Suppressor macrophage treated with lipopolysaccharide for 4 hours (primary cell): Measurements from ENCODE around the gene LRTM1.

Source experiments
- DNase-seq: peaks from one replicate; pipeline ENCODE4 v3.0.0-alpha.2; 2020

The LRTM1 gene

DNA sequence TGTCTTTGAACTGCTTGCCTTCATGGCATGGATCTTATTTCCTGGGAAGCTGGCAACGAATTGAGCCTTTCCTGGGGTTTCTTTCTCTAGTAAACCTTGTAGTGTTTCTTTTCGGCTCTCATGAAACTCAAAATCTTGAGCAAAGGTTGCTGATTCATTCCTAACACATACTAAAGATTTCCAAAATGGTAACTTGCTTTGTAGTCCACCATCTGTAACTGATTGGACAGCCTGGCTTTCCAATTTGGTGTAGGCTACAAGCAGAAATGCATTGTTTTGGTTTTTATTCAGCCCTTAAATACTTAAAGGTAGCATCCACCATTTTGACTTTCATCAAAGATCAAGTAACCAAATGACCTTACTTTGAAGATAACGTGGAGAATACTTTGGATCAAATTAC is 38.1 kb downstream of the LRTM1 start:
- no peak for DNase-seq

DNA sequence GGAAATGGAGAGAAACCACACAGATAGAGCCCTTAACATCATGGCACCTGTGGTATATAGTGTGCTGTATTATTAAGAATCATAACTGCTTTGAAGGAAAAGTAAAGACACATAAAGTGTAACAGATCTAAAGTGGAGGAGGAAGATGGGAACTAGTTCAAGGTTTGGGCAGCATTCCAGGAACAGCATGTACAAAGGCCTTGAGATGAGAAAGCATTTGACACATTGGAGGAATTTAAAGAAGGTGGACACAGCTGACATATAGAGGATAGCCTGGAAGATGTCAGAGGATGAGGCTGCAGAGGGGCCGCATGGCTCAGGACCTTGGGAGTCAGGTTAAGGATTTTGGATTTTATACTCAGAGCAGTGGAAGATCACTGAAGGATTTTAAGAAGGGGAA is 39.0 kb downstream of the LRTM1 start:
- DNase-seq: no peak

- no peak for DNase-seq
These were observed 39.7 kb downstream of the LRTM1 start for GRCh38 chr3:54888162-54888561.

DNA sequence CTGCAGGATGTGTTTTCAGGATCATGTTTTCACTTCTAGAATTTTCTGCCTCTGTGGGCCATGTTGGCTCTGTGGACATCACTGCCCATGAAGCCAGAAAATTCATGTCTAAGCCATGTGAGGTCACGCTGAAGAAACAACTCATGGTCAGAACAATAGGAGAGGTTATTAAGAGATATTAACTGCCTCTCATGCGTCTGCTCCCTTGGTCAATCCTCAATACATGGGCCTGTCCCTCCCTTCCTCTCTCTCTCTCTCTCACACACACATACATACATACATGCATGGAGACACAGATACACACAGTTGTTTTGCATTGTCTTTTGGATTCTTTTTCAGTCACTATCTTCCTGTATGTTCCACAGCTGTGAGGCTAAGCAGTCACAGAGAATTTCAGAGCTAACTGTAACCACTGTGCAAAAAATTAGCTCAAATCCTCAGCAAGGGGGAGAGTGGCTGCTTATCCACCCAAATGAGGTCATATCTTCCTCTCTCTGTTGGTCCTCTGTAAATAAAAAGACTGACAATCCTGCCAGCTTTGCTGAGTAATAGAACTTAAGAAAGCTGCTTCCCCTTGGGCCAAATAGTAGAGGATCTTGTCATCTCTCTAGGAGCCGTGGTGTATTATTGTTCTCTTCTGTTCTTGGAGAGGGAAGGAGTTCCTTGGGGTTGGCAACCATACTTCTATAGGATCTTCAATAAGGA is 45.6 kb downstream of the LRTM1 start:
- no peak for DNase-seq

- DNase-seq: no peak
These were observed 49.7 kb downstream of the LRTM1 start for GRCh38 chr3:54878145-54878544.

GRCh38 chr3:54877730-54878129 is 50.1 kb downstream of the LRTM1 start:
- no peak for DNase-seq

DNA sequence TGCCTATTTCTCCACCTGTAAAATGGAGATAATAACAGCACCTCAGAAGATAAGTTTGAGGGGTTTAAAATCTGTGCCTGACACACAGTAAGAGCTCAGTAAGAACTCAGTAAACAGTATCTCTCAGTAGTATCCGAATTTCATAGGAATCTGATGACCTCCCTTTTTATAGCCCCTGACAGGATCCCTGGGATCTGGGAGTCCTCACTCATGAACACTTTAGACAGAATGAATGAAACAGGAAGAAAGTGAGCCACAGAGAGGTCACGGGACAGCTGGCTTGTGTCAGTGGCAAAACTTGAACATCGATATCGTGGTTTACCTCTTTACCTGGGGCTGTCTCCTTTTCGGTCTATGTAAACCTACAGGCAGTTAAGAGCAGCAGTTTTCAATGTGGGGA is 51.2 kb downstream of the LRTM1 start:
- DNase-seq: no peak

GRCh38 chr3:54875596-54876268 is 52.1 kb downstream of the LRTM1 start:
- no peak for DNase-seq

DNA sequence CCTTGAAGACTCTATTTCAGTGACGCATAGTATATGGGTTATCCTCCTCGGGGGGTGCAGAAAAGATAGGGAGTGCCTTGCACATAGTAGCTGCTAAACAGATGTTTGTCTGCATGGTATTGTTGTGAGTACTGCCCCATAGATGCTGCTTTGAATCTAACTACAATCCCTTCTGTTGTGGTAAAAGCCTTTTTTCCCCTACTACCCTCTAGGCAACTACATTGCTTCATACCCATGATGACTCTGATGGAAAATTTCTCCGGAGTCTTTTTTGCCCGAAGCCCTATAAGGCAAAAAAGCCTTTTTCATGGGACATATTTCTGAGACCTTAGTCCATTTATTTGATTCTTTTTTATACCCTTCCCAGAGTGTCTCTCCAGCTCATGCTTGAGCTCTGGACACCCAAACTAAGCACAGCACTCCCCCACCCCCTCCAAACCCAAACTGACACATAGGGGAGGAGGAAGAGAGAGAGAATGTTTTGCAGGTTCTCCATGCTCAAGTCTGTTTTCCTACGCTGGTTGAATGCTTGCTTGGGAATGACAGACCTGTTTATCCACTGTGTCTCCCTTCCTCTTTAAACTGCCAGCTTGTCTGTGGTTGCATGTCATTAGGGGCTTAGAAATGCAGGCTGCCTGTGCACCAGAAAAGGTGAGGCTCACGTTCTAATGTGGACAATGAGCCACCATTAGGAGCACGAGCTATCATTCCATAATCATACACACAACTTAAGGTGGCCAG is 52.9 kb downstream of the LRTM1 start:
- no peak for DNase-seq

DNA sequence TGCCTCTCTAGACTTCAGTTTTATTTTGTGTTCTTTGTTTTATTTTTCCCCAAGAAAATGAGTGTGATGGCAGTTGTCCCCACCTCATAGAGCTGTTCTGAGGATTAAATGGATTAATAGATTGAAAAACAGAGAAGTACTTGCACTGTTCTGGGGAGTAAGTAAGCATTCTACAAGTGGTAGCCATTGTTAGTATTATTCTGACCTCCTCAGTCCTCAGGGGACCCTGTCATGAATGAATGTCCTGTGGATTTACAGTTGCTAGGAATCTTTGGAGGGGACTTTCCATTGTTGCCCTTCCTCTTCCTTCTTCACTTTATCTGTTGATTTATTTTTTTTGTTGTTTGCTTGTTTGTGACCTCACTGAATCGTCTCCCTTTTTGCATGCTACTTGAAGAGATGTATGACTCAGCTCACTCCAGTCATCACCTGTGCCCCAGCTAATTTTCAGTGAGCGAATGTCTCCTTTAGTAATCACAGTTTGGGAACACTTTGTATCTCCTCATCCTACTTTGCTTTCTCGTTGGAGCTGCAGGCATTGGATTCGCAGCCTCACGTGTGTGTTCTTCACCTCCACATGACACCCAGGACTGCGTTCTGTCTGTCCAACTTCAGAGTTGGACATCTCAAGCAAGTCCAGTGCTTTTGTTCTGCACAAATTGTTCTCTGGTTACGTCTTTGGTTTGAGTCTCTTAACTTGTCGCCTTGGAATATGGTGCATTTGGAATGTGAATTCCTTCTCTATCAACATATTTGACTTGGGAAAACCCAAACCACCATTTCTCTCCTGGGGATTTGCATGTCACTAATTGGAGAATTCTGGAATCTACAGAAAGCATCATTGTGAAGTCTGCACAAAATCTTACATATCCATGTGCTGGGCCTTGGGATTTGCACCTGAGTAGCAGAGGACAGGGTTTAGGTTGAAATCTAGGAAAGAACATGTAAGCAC is 54.5 kb downstream of the LRTM1 start:
- DNase-seq: no peak

- DNase-seq: no peak
These were observed 56.0 kb downstream of the LRTM1 start for GRCh38 chr3:54871867-54872266.

GRCh38 chr3:54870423-54870822 is 57.4 kb downstream of the LRTM1 start:
- no peak for DNase-seq
